ENCODE results near the gene LOC128125822.

- TF ChIP-seq ZFX (IDR thresholded peaks at IDR 0.05) (no peak), CTCF (IDR thresholded peaks at IDR 0.05 in 2 of 3, conservative IDR thresholded peaks at IDR 0.05 in 1 of 3; ENCODE audit: borderline replicate concordance in 1 of 3, insufficient read depth in 1 of 3, low read depth in 2 of 3, low read length in 2 of 3) (no peak)
These were observed 12.3 kb downstream of the LOC128125822 start for GRCh38 chr6:63584566-63584965.

Data from HCT116 (cell line).